Stimulated activated CD4-positive, alpha-beta T cell treated with anti-CD3 and anti-CD28 coated beads, Interleukin-4, amount 100 ng/mL, for 4 hours (primary cell): ENCODE results near the gene TNFSF11.
A peak's percentile ranks its signal among the peaks of the same experiment; 100 is the strongest.

Source experiments
- DNase-seq, 2 experiments: peaks; one replicate each; pipeline ENCODE4 v3.0.0-alpha.2; 2020

TNFSF11 gene

DNA sequence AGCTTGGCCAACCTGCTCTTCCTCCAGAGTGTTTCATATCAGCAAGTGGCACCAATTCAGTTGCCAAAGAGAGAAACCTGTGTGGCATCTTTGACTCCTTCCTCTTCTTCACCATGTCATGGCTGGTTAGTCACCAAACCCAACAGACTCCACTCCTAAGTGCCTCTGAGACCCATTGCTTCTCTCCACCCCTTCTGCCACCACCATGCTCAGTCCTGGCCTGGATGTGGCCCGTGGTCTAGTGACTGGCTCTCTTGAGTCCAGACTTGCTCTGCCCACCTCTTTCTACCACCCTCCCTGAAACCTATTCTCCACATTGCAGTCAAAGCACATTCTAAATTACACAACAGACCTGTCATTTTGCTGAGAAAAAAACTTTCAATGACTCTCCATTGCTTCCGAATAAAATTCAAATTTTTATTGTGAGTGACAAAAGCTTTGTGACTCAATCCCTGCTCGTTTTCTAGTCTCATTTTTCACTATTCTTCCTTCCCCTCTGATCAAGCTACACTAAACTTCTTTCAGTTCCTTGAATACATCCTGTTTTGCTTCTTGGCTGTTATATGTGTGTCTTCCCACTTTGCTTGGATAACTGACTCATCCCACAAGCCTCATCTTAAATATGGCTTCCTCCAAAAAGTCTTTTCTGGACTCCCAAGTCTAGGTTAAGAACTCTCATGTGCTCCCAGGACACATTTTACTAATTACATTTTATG, 12.0 kb upstream of the TNFSF11 start:
- no peak for DNase-seq

DNA sequence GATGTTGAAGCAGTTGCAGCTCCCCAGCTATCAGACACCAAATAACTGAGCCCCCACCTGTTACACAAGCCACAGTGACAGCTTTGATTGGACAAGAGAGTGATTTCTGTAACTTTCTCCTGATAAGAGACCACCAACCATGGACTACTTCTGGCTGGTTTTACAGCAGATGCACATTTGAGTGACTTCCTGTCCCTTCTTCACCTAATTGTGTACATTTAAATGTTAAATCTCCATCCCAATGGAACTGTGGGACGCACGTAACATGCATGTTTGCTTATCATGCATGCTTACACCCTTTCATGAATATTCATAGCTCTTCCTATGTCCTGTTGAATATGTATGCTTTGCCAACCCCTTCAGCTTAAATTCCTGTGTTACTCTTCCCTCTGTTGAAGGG, 6.0 kb upstream of the TNFSF11 start:
- DNase-seq = no peak

DNA sequence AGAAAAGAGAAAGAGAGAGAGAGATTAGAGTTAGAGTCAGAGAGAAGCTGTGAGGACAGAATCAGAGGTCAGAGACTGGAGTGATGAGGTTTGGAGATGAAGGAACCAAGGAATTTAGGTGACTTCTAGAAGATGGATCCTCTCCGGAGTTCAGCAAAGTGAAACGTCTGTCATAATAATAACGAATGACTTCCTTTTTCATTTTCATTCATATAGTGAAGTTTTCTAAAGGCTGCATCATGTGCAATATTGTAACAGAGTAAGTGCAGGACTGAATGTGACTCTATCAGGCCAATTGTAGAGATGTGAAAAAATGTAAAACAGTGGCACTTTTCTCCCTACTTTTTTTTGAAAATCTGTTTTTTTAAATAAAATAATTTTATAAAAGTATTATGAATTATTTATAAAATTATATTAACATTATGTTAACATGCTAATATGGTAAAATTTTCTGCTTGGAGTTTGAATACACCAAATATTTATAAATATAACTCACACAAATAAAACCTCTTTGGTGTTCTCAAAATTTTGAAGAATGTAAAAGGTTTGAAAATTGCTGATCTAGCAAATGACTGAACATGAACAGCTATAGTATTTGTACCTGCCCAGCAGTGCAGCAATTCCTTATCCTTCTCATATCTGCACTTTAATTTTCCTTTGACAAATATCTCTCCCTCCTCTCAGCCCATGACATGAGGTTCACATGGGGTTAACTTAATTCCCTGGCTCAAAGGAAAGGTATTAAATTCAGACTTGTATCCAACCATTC, 4.2 kb upstream of the TNFSF11 start:
- no peak for DNase-seq

- no peak for DNase-seq
Observed at GRCh38 chr13:42571895-42572294, 2.1 kb upstream of the TNFSF11 start.

GRCh38 chr13:42574435-42575311, 721 bp downstream of the TNFSF11 start:
- peak; percentile 67 to 80 for DNase-seq

GRCh38 chr13:42575938-42576337, 2.0 kb downstream of the TNFSF11 start:
- no peak for DNase-seq

DNA sequence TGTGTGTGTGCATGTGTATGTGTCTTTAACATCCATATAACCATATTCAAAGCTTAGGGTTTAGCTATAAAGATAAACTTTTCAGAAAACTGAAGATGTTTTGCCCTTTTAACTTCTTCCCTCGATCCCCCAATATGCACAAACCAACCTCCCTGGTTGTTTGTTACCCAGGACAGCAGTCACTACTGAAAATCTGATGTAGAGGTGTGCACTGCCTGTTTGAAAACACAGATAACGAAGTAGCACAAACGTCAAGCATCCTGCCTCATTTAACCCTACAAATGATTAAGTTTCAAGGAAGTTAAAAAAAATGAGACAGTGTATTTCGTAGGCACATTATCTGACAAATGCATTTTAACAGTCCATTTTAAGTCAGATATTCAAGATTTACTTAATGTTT, 3.6 kb downstream of the TNFSF11 start:
- no peak for DNase-seq

- no peak for DNase-seq
Observed at GRCh38 chr13:42580644-42581043, 6.7 kb downstream of the TNFSF11 start.

GRCh38 chr13:42581427-42581826, 7.5 kb downstream of the TNFSF11 start:
- DNase-seq = no peak

DNA sequence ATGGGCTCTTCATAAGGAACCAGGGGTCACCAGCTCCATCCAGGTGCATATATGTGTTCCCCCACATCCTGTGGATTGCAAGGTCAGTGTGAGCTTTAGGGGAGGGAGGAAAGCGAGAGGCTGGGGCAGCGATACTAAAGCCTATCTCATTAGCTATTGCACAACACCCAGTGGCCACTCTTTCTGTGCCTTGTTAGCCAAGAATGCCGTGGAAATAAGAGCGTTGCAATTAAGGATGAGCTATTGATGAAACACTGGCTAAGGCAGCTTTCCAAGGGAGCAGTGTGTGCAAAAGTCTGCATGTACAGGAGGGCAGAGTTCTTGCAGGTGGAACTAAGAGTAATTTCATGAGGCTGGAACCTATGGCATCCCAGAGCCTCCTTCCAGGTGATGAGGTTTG, 17.6 kb downstream of the TNFSF11 start:
- no peak for DNase-seq

- no peak for DNase-seq
Observed at GRCh38 chr13:42592915-42593900, 19.3 kb downstream of the TNFSF11 start.

DNA sequence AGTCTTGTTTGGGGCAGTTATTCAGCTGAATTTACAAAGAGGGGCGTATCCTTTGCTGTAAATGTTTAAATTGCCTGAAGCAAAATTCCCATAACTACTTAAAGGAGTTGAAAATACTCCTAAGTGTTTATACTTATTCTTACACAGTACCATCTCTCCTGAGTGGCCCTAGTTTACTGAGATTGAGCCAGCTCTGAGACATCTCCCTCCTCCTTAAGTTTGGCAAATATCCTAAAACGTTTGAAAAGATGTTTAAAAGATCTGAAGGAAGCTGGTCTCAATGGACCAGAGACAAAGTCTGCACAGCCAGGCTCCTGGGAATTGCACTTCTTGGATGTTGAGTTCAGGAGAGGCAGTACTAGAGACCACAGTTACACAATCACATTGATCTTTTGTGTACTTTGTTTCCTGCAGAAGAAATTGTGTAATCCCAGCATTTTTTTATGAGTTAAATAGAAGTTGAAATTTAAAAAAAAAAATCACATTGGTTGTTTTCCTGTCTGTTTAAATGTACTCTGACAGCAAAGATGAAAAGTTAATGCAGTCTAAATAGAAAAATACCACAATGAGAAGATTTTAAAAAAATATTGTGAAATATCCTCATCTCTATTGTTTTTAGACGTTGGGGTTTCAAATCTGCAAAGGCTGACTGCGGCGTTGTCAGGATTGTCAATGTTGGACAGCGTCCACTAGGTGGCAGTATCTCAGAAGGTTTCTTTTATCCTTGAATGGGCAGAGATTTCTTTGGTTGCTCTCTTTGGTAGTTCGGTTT, 20.7 kb downstream of the TNFSF11 start:
- DNase-seq = peak; percentile 26 to 38

- DNase-seq = no peak
Observed at GRCh38 chr13:42595253-42595571, 21.3 kb downstream of the TNFSF11 start.

- no peak for DNase-seq
Observed at GRCh38 chr13:42597505-42597904, 23.6 kb downstream of the TNFSF11 start.

DNA sequence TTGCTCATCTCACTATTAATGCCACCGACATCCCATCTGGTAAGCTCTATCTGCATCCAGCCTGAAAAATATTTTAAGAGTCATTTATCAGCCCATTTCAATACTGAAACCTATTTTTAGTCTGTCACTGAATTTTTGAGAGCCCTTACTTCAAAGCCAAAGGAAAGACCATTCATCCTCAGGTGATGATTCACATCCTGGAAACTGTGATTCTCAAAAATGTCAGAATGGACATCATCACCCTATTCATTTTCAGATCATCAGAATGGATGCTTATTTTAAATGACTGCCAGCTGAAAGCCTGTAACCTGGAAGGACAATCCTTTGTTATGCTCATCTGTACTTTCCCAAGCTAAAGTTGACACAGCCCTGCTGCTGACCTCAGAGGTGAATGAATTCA, 27.0 kb downstream of the TNFSF11 start:
- no peak for DNase-seq

GRCh38 chr13:42602906-42603305, 29.0 kb downstream of the TNFSF11 start:
- no peak for DNase-seq

GRCh38 chr13:42603571-42603970, 29.6 kb downstream of the TNFSF11 start:
- no peak for DNase-seq

- DNase-seq = no peak
Observed at GRCh38 chr13:42607546-42607945, 33.6 kb downstream of the TNFSF11 start.

- DNase-seq = no peak
Observed at GRCh38 chr13:42610649-42611048, 36.7 kb downstream of the TNFSF11 start.

- no peak for DNase-seq
Observed at GRCh38 chr13:42611086-42611779, 37.3 kb downstream of the TNFSF11 start.
